PC-3 (cell line): ENCODE measurements around the gene CACUL1. TPM values are rescaled to one million over a fixed set of nuclear protein-coding genes. Genes with fewer than 3 reads are reported as not detected.

Source experiments
- ATAC-seq: fragments of 200-7000 bp; cut with Tn5 transposase; 2 replicates; pipeline ENCODE4 v1.9.1; 2020; ENCODE audit warnings: mild to moderate bottlenecking, moderate library complexity
- BruUV-seq: library from RNA; stranded (reverse); fragments of 400-500 nt; replicated peaks from 2 replicates; lab custom pipeline; 2021; lab: Mats Ljungman, UMichigan
- CTCF ChIA-PET: fragments of 300-600 bp; sonication (Branson Sonifier 250); formaldehyde crosslinking; loops from one replicate; lab custom pipeline; 2022; ENCODE audit warnings: antibody characterized with exemption; lab: Charles Lee
- POLR2A ChIA-PET: fragments of 300-600 bp; sonication (Branson Sonifier 250); formaldehyde crosslinking; loops from one replicate; lab custom pipeline; 2022; ENCODE audit warnings: antibody characterized with exemption; ENCODE audit not compliant: unreplicated experiment; lab: Charles Lee
- DNase-seq: peaks from one replicate; pipeline ENCODE4 v3.0.0-alpha.2; 2015
- H2AFZ ChIP-seq: fragments of 300-600 bp; sonication (generic); 2 replicates; pipeline ENCODE4 v1.6.0; 2016; ENCODE audit warnings: antibody characterized with exemption, low read length
- H3F3A ChIP-seq: fragments of 300-600 bp; sonication (generic); one replicate; pipeline ENCODE4 v1.6.0; 2017; ENCODE audit warnings: antibody characterized with exemption, low read length, control low read depth, mild to moderate bottlenecking; ENCODE audit not compliant: unreplicated experiment
- H3K27ac ChIP-seq: fragments of 300-600 bp; sonication (generic); 2 replicates; pipeline ENCODE4 v1.5.1; 2016; ENCODE audit warnings: mild to moderate bottlenecking, low read length
- H3K27me3 ChIP-seq: fragments of 300-600 bp; sonication (generic); 2 replicates; pipeline ENCODE4 v1.6.1; 2016; ENCODE audit warnings: low read length, mixed read lengths
- H3K36me3 ChIP-seq: fragments of 300-600 bp; sonication (generic); 2 replicates; pipeline ENCODE4 v1.6.1; 2016; ENCODE audit warnings: low read depth, mixed run types, low read length, mixed read lengths
- H3K4me1 ChIP-seq: fragments of 300-600 bp; sonication (generic); 2 replicates; pipeline ENCODE4 v1.5.1; 2016; ENCODE audit warnings: low read length; ENCODE audit not compliant: insufficient read depth
- H3K4me2 ChIP-seq: fragments of 300-600 bp; sonication (generic); 2 replicates; pipeline ENCODE4 v1.6.0; 2016; ENCODE audit warnings: low read length
- H3K4me3 ChIP-seq: fragments of 300-600 bp; sonication (generic); 2 replicates; pipeline ENCODE4 v1.5.1; 2016; ENCODE audit warnings: mild to moderate bottlenecking, low read length, mixed read lengths
- H3K79me2 ChIP-seq: fragments of 300-600 bp; sonication (generic); 2 replicates; pipeline ENCODE4 v1.6.1; 2017; ENCODE audit warnings: low read length, mixed read lengths
- H3K9ac ChIP-seq: fragments of 300-600 bp; sonication (generic); 2 replicates; pipeline ENCODE4 v1.6.0; 2016; ENCODE audit warnings: mild to moderate bottlenecking, low read length
- H3K9me2 ChIP-seq: fragments of 300-600 bp; sonication (generic); replicated peaks from 2 replicates; pipeline ENCODE4 v1.6.1; 2016; ENCODE audit warnings: mixed run types, low read length, mixed read lengths
- H3K9me3 ChIP-seq: fragments of 300-600 bp; sonication (generic); 2 replicates; pipeline ENCODE4 v1.6.1; 2016; ENCODE audit warnings: low read length, mixed read lengths
- H4K20me1 ChIP-seq: fragments of 300-600 bp; sonication (generic); 2 replicates; pipeline ENCODE4 v1.6.1; 2016; ENCODE audit warnings: low read length, mixed read lengths
- EZH2 ChIP-seq: fragments of 300-600 bp; sonication (generic); IDR thresholded peaks from one replicate; pipeline ENCODE4 v1.6.1; 2017; ENCODE audit warnings: antibody characterized with exemption, mild to moderate bottlenecking, low read length; ENCODE audit not compliant: unreplicated experiment
- EZH2phosphoT487 ChIP-seq: fragments of 300-600 bp; sonication (generic); IDR thresholded peaks from 2 replicates; pipeline ENCODE4 v1.6.1; 2018; ENCODE audit warnings: mild to moderate bottlenecking, antibody characterized with exemption, low read length, borderline replicate concordance
- intact Hi-C: fragments of 100-400 bp; cut with micrococcal nuclease; formaldehyde crosslinking; loops from 2 replicates; pipeline ENCODE4 v1.9.0; 2023
- total RNA-seq: library from RNA; depleted of rRNA; stranded (reverse); fragments of >200 nt; gene quantifications from 2 replicates; pipeline ENCODE4 v1.2.3, GENCODE V29; 2014
- TF ChIP-seq, protein P1 (sequence below): fragments of 300-600 bp; sonication (generic); conservative IDR thresholded peaks from 2 replicates; pipeline ENCODE4 v1.5.1; 2017; ENCODE audit warnings: antibody characterized with exemption, low read depth, mild to moderate bottlenecking, low read length

The CACUL1 gene
- total RNA-seq, 1 experiment from 2014 or later: 27.6 TPM

DNA sequence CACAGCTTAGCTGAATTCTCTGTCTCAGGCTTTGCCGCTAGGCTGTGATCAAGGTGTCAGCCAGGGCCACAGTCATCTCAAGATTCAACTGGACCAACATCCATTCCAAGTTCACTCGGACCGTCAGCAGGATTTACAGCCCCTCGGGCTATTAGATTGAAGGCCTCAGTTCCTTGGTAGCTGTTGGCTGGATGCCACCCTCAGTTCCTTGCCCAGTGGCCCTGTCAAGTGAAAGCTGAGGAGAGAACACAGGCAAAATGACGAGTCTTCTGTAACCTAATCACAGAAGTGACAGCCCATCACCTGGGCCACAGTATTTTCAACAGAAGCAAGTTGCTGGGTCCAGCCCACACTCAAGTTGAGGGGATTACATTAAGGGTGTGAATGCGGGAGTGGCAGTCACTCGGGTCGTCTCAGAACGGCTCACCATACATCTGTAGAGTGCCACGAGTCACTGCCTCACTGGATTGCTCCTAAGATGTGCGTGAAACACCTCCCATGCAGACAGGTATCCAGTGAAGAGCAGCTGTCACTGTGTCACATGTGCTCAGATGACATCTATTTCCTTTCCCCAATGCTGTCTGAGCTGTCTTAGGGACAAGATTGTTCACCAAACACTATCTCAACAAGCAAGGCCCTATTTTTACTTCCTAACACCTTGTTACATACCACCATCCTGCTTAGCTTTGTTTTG is 80.4 kb downstream of the CACUL1 start:
- Histone ChIP-seq H3K27ac (no peak overlapping the region), H3K27me3 (no peaks in the 10 kb centered on the region), H3K4me3 (no peak overlapping the region), H3K4me2 (no peak overlapping the region), H3K9me2 (no peaks in the 10 kb centered on the region), H3F3A (no peaks in the 10 kb centered on the region), H3K36me3 (no peaks in the 10 kb centered on the region), H4K20me1 (no peaks in the 10 kb centered on the region), H3K4me1 (no peaks in the 10 kb centered on the region), H2AFZ (no peak overlapping the region), H3K9ac (no peak overlapping the region), H3K9me3 (no peaks in the 10 kb centered on the region), H3K79me2 (no peaks in the 10 kb centered on the region)
- ATAC-seq (no peak), DNase-seq (no peak)
- ChIA-PET CTCF (no interaction called here), POLR2A (no interaction called here)
- TF ChIP-seq EZH2phosphoT487: no peak
- no peak for TF ChIP-seq EZH2
- TF ChIP-seq, protein P1, sequence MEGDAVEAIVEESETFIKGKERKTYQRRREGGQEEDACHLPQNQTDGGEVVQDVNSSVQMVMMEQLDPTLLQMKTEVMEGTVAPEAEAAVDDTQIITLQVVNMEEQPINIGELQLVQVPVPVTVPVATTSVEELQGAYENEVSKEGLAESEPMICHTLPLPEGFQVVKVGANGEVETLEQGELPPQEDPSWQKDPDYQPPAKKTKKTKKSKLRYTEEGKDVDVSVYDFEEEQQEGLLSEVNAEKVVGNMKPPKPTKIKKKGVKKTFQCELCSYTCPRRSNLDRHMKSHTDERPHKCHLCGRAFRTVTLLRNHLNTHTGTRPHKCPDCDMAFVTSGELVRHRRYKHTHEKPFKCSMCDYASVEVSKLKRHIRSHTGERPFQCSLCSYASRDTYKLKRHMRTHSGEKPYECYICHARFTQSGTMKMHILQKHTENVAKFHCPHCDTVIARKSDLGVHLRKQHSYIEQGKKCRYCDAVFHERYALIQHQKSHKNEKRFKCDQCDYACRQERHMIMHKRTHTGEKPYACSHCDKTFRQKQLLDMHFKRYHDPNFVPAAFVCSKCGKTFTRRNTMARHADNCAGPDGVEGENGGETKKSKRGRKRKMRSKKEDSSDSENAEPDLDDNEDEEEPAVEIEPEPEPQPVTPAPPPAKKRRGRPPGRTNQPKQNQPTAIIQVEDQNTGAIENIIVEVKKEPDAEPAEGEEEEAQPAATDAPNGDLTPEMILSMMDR: no peak
- intact Hi-C loops: no loop called here
- no TSS peak for BruUV-seq

DNA sequence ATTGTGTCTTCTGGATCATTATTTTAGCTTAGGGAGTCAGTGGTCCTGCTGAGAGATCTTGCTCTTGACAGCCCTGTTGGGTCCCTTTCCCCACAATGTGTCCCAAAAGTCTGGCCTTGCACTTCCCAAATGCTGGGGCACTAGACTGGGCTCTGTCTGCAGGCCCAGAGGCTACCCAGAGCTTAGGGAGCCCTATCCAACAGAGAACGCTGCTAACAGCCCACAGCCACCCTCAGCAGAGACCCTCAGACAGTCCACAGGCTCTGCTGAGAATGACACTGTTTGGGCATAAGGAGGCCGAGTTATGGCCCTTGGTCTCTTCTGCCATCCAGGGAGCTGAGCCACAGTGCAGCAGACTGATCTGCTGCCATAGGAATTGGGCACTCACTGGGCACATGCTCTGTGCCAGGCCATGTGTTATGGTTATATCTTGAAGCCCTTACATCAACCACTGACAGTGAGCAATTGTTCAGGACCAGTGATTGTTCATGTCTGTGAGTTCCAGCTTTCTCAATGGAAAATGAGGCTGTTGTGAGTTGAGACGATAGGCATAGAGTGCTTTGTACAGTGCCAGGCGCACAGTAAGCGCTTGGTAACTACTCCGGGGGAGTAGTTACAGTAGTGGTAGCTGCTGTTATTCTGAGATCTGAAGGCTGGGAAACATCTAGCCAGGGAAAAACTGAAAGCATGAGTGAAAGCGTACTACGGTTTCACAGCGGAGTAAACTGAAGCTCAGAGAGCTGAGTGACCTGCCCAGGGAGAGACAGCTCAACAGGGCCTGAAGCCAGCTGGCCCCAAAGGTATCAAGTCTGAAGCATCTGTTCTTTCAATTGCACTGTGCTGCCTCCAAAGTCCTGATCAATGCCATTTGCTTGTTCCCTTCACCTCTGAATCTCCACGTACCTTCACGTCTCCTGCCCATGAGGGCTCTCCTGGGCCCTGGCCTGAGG is 81.7 kb downstream of the CACUL1 start:
- no peaks in the 10 kb centered on the region for H3K9me2 ChIP-seq
- BruUV-seq: no TSS peak
- no peaks in the 10 kb centered on the region for H3K79me2 ChIP-seq
- intact Hi-C loops: no loop called here
- no peak overlapping the region for H3K27ac ChIP-seq
- H3K4me1 ChIP-seq: no peaks in the 10 kb centered on the region
- no peak overlapping the region for H2AFZ ChIP-seq
- H3K9me3 ChIP-seq: no peaks in the 10 kb centered on the region
- POLR2A ChIA-PET: no interaction called here
- H3K4me2 ChIP-seq: no peak overlapping the region
- H3K36me3 ChIP-seq: no peaks in the 10 kb centered on the region
- CTCF ChIA-PET: no interaction called here
- no peak overlapping the region for H3K4me3 ChIP-seq
- no peak overlapping the region for H3K9ac ChIP-seq
- no peaks in the 10 kb centered on the region for H3F3A ChIP-seq
- TF ChIP-seq, protein P1: no peak
- TF ChIP-seq EZH2 (no peak), EZH2phosphoT487 (no peak)
- ATAC-seq (no peak), DNase-seq (no peak)
- H3K27me3 ChIP-seq: no peaks in the 10 kb centered on the region
- no peaks in the 10 kb centered on the region for H4K20me1 ChIP-seq
